Stimulated activated CD8-positive, alpha-beta memory T cell treated with anti-CD3 and anti-CD28 coated beads, Interleukin-15, amount 100 ng/mL, for 24 hours (primary cell): Measurements from ENCODE around the gene RBMY1F.
"Not testable (repeated sequence)": the region's sequence is repeated elsewhere in the genome, so short reads cannot be mapped to it uniquely, and the experiment has no call there.

Experiments used
- DNase-seq: peaks from one replicate; pipeline ENCODE4 v3.0.0-alpha.2; 2020; ENCODE audit warnings: low read depth

The RBMY1F gene

DNA sequence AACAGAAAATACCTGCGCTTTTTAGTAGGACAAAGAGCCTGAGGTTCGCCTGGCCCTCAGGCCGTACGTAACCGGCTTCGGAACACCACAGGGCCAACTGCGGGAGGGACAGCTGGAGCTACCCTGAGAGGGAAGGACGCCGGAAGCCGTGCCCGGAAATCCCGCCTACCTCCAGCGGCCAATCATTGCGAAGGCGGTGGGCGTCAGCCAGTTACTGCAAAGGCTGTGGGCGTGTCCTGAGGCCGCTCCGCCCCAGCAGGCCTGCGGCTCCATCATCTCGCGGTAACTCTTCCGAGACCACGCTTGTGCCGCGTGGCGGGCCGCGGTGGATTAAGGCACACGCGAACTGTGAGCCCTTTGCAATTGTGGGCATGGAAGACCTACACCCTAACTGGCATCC lies at the start of gene RBMY1F:
RBMY1F (minus strand) TSS at position 101 of the 400 bp plus-strand sequence. CDS start 1,954 bp downstream, outside the sequence.
- not testable (repeated sequence) for DNase-seq

DNA sequence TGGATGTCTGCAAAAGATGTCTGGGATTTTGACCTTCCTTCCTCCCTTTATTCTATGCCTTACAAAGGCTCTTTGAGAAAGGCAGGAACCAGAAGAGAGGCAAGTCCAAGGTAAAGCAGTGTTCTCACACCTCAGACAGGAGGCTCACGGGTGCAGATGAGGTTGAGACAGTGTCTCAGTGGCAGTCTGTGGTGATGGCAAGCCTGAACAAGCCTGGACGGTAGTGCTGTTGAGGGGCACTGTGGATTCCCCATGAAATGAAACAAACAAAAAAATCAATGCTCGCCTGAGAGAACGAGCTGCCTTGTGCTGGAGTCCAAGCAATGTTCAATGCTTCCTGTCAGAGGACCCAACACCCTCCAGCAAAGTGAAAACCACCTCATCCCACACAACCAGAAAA lies 31.6 kb downstream of the RBMY1F start:
- DNase-seq: not testable (repeated sequence)

DNA sequence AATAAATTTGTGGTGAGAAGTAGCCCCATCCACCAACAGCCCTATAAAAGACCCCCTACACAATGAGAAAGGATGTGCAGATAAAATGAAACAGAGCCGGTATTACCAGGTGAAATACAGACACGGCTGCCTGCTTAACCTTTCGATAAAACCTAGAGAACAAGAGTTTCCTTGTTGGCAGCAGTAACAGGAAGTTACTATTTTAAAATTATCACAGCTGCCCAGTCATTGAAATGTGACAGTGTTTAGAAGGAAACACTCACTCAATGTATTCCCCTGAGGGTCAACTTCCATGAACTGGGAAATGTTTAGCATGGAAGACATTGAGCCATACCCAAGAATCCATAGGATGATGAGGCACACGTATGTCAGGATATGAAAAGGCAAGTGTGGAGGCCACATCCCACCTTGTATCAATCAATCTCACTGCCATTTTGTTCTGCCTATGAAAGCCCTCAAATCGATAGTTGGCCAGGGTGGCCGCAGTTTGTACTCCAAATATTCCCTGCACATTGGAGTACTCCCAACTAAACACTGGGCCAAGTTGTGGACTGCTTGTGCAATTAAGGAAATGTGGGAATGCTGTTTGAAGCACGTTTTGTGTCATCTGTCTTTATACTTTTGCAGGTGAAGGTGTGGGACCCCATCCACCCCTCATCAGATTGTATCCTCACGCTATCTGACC lies 41.6 kb downstream of the RBMY1F start:
- not testable (repeated sequence) for DNase-seq

DNA sequence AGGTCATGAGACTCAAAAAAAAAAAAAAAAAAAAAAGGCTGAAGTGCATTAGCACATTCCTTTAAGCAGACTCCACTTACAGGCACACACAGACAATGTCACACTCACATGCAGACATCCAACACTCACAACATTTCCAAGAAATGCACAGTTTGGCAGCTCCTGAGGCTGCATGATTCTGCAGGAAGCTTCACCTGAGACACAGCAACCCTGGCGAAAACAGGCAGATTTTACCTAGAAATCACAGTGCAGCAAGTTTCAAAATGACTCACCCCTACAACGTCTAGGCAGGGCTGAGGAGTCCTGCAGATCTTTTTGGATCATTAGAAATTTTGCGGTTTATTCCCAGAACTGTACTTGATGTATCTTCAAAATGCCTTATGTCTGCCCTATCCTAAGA lies 48.0 kb downstream of the RBMY1F start:
- not testable (repeated sequence) for DNase-seq

DNA sequence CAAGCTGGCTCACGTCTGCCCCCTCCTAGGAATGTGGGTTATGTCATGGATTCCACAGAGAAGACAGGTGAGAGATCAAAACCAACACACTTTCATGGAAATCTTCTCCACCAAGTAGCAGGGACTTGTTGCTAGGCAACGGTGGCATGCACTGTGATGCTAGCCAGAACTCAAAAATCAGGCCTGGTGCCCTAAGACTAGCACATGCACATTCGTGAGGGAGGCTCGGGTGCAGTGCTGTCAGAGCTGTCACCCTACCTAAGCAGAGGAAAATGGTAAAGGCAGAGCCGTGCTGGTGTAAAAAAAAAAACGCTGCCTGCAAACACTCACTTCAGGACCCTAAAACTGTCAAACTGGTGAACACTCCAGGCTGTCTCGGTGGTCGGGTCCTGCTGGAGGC lies 52.2 kb downstream of the RBMY1F start:
- not testable (repeated sequence) for DNase-seq
